Measurements from ENCODE around the gene CFAP161. TPM values are rescaled to one million over a fixed set of nuclear protein-coding genes. Genes with fewer than 3 reads are reported as not detected.

CFAP161 gene
- total RNA-seq, 1 donor from 2014 or later, result 0.26 TPM

DNA sequence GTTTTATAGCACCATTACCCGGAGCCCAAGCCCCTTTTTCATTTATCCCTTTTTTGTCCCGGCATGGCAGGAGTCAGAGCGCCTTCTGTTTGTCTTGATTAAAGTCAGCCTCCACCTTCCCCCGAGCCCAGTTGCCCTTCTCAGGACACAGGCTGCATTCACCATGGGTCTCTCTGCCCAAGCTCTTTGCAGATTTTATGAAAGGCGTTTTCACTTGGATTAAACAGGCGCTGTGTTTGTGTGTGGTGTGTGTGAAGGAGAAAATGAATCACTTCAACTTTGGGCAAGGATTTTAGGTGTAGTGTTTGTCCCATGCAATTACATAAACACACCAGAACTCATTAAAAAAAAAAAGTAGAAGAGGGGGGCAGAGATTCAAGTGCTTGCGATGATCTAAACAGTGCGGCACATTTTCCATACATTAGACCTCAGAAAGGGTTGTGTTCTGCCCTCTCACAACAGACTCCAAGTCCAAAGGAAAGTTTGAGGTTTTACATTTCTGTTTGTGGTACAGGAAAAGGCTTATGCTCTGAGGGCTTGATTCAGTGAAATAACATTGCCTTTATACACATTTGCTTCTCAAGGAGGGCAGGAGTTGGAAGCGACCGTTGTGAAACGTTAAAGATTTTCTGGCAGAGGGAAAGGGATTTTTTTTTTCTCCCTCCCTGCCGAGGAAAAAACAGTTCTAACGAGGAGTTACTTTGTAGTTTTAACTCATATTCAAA is 48.1 kb downstream of the CFAP161 start:
- no peak for DNase-seq (ENCODE audit: low read depth, low spot score)

DNA sequence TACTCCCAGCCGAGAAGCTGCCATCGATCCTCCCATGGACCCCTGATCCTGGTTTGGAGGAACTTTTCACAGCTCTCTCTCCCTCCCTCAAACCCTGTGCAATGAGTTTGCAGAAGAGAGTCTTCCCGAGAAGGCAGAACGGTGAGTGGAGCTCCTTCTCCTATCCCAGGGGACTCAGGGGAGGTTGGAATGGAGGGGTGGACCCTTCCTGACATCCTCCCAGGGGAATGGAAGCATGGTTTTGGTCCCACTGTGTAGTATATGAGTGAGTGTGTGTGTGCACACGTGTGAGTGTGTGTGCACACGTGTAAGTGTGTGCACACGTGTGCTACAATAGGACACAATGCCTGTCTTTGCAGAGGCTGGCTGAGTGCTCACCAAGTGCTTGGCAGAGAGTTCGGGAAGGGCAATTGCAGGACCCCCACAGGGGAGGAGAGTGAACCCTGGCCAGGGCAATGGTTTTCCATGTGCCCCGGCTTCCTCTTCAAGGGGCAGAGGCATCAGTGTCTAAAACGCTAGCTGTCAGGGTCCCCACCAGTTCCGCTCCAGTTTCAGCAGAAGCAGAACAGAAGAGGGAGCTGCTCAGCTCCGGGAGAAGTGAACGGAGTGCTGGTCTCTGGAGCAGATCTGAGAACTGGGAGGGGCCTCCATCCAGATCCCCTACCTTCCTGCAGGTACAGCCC is 48.8 kb downstream of the CFAP161 start:
- no peak for DNase-seq (ENCODE audit: low read depth, low spot score)

DNA sequence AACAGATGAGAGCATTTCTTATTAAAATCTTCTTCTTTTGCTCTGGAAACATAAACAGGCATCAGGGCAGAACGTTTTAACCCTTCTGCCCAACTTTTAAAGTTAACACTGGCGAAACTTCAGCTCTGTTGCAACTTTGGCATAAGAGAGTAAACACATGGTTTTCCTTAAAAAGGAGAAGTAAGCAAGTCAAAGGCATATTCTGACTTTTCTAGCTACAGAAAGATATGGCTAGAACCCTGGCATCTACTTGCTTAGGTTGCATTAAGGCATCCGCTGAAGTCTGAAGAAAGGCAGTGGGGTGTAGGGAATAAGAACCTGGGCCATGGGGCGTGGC is 49.3 kb downstream of the CFAP161 start:
- DNase-seq (ENCODE audit: low read depth, low spot score), result no peak

DNA sequence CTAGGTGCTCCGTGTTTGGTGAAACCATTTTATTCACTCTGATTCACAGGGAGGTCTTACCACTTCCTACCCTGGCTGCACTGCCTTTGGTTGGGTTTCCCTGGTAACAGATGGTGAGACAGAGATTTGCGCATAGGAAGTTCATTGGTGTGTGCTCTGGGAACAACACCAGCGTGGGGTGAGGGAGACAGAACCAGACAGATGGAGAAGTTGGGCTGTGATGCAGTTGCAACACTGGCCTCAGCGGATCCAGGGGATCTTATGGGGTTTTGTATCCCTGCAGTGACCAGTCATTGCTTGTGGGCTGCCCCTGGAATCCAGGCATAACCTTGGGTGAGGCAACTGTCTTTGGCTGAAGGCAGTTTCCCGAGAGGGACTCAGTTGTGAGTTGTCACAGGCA is 50.1 kb downstream of the CFAP161 start:
- DNase-seq (ENCODE audit: low read depth, low spot score), result no peak

DNA sequence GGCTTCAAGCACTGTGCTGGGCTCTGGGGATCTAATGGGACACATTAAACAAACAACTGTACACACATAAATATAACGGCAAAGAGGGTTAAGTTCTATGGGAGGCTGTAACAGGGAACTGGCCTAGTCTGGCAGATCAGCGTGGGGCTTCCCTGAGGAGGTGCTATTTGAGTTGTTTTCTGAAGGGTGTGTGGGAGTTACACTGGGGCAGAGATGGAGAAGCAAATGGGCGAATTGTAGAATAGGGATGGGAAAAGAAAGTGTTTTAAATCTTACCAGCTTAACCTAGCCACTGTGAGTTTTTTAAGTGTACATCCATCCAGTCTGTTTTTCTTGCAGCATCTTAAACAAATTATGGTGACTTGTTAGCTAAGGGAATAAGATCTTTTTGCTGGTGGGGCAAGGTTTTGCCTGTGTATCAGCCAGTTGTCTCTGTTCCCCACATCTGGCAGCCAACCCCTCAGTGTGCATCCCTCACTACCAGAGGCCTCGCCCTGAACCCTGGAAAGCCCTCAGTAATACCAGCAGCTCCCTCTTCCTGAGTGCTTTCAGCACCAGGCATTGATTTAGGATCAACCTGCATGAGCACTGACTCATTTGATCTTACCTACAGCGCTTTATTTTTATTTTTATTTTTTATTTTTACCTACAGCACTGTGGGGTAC is 51.7 kb downstream of the CFAP161 start:
- DNase-seq (ENCODE audit: low read depth, low spot score), result no peak

DNA sequence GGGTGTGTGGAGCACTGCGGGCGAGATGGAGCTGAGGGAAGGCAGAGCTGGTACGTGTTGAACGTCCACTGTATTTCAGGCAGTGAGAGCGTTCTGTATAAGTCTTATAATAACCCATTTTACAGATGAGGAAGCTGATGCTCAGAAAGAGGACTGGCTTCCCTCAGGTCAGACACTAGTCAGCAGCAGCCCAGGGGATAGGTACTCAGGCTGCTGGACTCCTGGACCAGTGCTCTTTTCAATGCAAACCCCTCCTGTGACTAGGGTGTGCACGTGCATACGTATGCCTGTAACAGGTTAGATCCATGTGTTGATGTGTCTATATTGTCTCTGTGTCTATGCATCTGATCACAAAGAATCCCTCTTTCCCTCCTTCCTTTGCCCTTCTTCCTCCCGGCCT is 54.3 kb downstream of the CFAP161 start:
- no peak for DNase-seq (ENCODE audit: low read depth, low spot score)

DNA sequence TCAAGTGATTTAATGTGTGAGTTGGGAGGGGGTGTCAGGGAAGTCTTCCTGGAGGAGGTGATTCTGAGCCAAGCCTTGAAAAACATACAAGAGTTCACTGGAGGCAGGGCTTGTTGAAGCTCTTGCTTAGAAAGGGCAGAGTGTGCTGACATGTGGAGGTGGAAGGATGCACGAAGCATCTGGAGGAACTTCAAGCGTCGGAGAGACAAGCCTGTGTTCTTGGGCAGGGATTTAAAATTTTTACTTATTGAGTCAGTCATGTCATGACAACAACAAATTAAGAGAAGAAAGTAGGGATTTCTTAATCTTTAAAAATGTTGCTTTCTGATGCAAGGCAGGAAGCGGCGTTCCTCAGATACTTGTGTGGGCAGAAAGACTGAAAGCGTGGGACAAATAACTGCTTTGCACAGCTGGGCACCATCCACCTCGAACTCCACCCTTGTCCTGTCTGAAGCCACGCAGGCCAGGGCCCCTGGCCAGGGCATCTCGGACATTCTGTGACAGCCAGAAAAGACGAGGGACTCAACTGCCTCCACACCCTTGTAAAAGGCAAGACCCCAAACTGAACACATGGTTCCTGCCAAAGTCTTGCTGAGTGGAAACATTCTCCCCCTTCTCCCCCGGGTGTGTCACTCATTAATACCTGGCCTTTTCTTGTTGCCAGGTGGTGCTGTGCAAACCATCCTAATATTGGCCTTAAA is 55.7 kb downstream of the CFAP161 start:
- no peak for DNase-seq (ENCODE audit: low read depth, low spot score)

DNA sequence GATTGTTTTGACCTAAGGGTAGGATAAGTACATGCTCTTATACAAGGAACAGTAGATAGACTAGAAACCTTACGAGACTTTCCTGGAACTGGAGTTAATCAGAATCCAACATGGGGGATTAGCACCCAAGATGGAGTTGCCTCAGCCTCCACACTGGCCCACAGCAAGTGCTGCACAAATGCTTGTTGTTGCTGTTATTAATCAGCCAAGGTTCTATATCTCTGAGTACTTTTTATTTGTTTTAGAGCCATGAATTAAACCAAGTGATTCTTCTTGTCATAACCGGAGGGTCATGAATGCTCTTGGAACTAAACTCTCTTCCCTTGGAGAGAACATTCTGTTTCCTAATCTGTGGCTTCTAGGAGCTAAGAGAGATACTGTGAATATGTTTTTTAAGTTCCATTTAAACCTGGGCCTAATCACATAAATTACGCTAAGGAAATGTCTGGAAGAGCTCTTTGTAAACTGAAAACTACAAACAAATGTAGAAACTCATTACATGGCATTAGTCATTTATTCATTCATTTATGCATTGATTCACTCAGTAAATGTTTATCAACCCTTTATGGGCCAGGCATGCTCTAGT is 56.9 kb downstream of the CFAP161 start:
- DNase-seq (ENCODE audit: low read depth, low spot score), result no peak

DNA sequence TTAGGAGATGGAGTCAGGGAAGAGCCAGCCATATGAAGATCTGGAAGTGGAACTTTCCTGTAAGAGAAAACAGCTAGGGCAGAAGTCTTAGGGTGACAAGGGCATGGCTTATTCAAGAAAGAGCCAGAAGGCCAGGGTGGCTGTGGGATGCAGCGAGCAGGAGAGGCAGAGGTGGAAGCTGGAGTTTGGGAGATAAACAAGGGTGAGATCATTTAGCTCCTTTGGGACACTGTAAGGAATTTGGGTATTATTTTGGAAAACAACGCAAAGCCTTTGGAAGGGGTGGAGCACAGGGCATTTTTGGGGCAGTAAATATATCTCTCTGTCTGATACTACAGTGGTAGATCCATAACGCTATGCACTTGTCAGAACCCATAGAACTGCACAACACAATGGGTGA is 57.6 kb downstream of the CFAP161 start:
- DNase-seq (ENCODE audit: low read depth, low spot score), result no peak

DNA sequence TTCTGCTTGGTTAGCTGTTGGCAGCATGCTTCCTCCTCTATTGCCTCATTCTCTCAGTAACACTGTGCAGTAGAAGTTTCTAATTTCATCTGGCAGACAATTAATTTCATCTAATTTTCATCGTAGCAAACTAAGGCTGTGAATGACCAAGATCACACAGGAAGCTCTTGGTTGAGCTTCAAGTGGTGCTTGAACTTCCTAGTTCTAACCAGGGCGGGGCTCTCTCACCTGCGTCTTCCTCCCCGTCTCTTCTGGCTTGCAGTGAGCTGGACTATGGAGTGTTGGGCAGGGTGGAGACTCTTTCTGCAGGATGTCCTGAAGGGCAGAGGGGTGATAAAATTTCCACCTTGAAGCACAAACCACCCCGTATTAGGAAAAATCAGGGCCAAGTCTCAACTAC is 60.7 kb downstream of the CFAP161 start:
- DNase-seq (ENCODE audit: low read depth, low spot score), result no peak

DNA sequence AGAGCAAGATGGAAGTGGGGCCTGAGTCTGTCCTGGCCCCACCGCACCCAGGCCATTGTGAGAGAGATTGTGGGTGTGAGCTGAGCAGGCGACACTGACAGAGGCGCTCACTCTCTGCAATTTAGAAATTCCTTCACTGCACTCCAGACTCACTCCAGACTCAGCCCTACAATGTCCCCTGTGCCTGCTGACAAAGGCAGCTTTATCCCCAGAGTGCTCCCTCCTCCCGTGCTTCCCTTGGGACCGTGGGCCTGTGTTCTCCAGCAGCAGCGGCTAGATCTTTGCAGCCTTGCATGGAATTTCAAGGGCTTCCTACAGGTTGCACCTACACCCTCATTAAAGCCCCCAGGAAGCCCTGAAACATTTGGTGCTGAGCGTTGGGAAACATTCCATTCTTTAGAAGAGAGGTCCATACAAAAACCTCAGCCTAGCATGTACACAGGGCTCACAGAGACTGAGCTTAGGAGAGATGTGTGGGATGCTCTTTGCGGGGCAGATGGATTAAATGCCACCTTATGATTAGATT is 61.3 kb downstream of the CFAP161 start:
- DNase-seq (ENCODE audit: low read depth, low spot score), result no peak

DNA sequence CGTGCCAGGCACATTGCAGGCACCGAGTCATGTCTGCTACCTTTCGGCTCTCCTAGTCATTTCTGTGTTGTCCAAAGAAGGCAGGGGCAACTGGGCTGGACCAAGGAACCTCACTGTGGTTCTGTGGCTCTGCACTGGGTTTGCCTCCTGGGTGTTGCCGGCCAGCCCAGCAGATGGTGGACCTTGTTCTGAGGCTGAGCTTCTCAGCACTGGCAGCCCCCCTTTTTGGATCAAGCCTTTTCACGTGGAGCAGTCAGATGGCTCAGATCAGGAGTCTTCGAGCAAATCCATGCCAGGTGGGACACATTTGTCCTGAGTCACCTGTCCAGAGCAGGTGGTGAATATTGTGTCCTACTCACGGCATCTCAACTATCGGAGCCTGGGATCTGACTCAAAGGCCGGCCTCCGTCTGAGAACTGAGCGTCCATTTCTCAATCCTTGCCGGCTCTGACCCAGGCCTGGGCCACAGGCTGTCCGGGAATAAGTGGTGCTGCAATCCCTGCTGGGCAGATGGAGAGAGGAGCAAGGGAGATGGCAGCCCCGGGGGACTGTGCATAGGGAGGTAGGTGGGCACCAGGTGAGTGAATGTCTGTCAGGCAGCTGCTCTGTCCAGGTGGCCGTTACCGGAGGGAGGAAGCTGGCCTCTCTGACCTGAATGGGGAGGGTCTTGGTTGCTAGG is 62.6 kb downstream of the CFAP161 start, which contains the start of gene IL16:
TSS of gene IL16 (plus strand) at position 304 of the 679 bp plus-strand sequence. CDS start 28,521 bp downstream, outside the sequence.
- no peak for DNase-seq (ENCODE audit: low read depth, low spot score)

DNA sequence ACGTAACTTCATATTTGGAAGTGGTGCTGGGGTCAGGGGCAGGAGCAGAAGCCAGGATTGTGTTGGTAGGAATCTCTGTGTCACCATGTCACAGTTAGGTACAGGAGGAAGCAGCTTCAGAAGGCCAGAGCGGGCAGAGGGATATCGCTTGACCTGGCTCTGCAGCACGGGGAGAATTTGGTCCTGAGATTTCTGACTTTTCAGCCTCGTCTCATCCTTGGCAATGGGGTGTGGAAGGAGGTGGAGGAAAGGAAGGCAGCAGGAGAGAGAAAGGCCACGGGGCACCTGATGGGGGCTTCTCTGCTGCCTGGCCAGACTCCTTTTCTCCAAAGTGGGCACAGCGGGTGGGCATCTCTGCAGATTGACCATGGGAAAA is 63.2 kb downstream of the CFAP161 start:
- DNase-seq (ENCODE audit: low read depth, low spot score), result no peak

DNA sequence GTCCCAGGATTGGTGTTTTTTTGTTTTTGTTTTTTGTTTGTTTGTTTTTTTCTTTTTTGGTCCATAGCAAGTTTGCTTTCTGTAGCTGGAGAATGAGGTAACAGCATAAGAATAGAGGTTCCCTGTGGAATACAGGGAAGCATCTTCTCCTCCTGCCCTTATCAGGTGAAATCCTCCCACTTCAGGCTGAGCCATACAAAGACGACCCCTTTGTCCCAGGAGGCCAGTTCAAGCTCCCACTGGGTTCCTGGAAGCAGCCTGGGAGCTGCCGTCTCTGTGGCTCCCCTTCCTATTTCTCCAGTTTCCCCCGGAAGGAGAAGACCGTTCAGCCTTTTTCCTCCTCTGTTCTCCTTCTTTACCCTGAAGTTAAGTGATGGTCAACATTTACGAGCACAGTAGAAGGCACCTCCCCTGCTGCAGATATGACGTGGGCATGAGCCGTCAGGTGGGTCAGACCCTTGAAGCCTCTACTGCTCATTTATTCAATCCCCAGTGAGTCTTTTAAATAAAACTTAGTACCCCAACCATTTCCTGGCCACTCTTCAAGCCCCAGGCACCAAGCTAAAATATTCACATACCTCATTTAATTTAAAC is 63.7 kb downstream of the CFAP161 start:
- no peak for DNase-seq (ENCODE audit: low read depth, low spot score)

Other genes starting within 250 kb of the CFAP161 start
- gene MESD, start 144.5 kb upstream of the CFAP161 start, total RNA-seq, result 19.0 and 24.2 TPM in 2 replicates
- 13.7 and 13.8 TPM in 2 replicates for gene TLNRD1, start 133.3 kb upstream of the CFAP161 start, total RNA-seq
- gene IL16, start 62.6 kb downstream of the CFAP161 start, total RNA-seq, result 0.04 and 0.20 TPM in 2 replicates
- 0.20 and 0.71 TPM in 2 replicates for gene STARD5, start 189.9 kb downstream of the CFAP161 start, total RNA-seq
- not detected in 2 replicates for gene TMC3, start 239.9 kb downstream of the CFAP161 start, total RNA-seq

Data from pulmonary artery endothelial cell (primary cell).